Activated CD4-positive, alpha-beta T cell treated with anti-CD3 and anti-CD28 coated beads, Interleukin-2, Interleukin-6, amounts not matched to agents 100 ng/mL and 50 ng/mL, durations not matched to agents 16 hours and 8 hours (primary cell): ENCODE results near the gene RPS26.
"Not testable (repeated sequence)": the region's sequence is repeated elsewhere in the genome, so short reads cannot be mapped to it uniquely, and the experiment has no call there.

ENCODE experiments used
- DNase-seq: peaks from one replicate; pipeline ENCODE4 v3.0.0-alpha.2; 2020

The RPS26 gene

GRCh38 chr12:56041552-56042429 is at the start of gene RPS26:
RPS26 (plus strand) TSS chr12:56041918; CDS start chr12:56042167, 249 bp downstream.
- peak; percentile 96 for DNase-seq

DNA sequence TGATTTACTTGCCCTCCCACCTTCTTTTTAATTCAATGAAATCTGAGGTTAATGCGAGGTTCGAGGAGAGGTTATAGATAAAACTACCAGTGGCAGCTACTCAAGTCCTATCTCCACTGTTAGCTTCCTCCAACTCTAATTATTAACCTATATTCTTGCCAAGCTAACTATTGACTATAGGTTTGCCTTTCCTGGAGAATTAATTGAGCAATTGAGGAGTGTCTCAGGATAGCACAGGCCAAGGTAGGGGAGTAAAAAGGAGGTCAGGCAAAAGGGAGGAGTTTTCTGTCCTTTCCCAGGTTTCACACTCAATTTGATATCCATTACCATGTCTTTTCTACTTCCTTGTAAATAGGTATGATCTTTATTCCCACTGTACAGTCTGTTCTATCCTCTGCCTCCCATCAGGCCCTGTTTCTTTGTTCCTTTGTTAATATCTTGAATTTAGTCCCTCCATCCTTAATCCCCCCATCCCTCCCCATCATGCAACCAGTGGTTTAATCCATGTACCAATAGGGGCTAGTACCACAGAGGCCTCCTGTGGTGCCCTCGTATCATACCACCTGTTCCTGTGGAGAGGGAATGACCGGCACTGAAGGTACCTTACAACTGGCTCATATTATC is 48.4 kb upstream of the RPS26 start:
- no peak for DNase-seq

DNA sequence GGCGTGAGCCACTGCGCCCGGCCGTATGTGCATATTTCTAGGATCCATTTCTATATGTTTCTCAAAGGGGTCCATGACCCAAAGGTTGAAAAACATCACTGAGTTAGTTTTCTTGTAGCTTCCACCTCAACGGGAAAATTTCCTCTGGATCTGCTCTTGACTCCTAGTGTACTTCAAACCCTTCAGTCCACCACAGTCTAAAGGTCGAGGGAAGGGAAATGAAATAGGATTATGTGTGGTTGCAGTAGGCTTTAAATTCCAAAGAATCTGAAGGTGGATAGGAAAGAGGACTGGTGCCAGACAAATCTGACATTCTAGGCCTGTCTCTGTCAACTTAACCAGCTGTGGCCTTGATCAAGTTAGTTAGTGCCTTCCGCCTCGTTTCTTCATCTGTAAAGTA is 46.4 kb upstream of the RPS26 start:
- no peak for DNase-seq

DNA sequence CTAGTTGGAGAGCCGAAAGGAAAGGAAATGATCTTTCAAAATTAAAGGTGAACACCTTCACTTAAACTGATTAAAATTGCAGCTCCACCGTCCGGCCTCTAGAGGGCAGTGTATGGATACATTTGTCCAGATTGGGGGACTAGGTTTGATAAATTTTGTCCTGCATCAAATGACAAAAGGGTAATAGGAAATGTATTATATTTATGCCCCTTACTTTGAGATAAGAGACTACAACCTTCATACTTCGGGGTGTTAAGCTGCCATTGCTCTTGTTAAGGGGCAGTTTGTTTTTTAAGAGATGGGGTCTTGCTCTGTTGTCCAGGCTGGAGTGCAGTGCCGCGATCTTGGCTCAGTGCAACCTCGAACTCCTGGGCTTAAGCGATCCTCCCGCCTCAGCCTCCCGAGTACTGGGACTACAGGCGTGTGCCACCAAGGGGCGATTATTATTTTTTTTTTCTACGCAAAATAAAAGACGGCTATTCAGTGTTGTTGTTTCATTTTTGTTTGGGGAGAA is 45.5 kb upstream of the RPS26 start:
- peak; percentile 81 for DNase-seq

DNA sequence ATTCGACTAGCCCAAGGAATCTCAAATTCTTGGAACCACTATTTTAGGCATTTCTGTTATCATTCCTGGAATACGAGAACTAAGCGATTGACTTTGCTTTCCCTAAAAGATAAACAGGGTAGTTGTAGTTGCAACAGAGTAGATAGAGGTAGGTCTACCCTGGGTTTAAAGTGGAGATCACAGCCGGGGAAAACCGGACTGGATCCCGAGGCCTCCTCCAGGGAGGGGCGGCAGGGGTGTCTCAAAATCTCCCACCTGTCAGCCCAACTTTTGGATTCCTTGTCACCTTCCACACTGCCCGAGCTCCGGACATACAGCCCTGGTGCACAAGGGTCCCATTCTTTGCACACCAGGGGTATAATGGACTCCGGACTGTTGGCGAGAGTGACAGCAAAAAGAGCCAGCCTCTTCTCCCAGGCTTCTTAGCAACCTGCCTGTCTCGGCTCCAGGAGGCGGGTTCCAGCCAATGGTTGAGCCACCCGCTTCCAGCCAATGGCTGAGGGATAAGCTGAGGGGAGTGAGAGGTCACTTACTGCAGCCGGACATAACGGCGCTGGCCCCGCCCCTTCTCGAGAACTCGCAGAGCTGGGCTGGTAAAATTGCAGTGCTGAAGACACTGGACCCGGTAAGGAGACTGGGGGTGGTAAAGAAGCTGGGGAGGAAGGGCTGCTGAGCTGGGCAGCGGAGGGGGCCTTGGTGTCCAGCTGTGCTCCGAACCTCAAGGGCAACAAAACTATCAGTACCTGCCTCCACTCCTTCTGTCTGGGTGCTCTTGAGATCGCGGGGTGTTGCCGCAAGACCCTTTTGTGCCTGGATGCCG is 44.8 kb upstream of the RPS26 start, which contains the start of gene SUOX:
SUOX (plus strand) TSS at position 562 of the 820 bp plus-strand sequence. CDS start 4,946 bp downstream, outside the sequence.
- peak; percentile 67 for DNase-seq

DNA sequence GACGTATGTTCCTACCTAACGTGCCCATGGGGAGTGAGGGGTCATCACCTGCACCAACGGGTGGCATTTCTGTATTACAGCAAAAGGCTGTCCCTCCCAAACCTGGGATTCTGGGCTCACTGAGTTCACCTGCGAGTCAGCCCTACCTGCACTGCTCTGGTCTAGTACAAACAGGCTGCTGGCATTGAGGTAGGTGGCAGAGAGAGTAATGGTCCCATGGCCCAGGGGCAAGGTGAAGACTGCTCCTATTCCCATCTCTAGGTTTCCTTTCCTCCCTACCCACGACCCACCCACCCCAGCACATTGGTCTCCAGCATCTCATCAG is 44.2 kb upstream of the RPS26 start:
- DNase-seq = no peak

- peak; percentile 32 for DNase-seq
Measured at GRCh38 chr12:55999522-55999921, 42.2 kb upstream of the RPS26 start.

GRCh38 chr12:55999999-56000540 is 41.6 kb upstream of the RPS26 start:
- not testable (repeated sequence) for DNase-seq

- DNase-seq = no peak
Measured at GRCh38 chr12:56001487-56002100, 40.1 kb upstream of the RPS26 start.

- DNase-seq = not testable (repeated sequence)
Measured at GRCh38 chr12:56003376-56003775, 38.3 kb upstream of the RPS26 start.

DNA sequence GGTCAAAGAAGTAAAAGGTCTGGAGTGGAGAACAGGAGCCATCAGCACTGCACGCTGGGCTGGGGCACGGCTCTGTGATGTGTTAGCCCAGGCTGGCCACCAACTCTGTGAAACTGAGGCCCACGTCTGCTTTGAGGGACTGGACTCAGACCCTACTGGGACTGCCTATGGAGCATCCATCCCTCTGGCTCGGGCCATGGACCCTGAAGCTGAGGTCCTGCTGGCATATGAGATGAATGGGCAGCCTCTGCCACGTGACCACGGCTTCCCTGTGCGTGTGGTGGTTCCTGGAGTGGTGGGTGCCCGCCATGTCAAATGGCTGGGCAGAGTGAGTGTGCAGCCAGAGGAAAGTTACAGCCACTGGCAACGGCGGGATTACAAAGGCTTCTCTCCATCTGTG is 37.5 kb upstream of the RPS26 start:
- DNase-seq = no peak

- DNase-seq = peak; percentile 66
Measured at GRCh38 chr12:56007564-56008559, 33.9 kb upstream of the RPS26 start.

DNA sequence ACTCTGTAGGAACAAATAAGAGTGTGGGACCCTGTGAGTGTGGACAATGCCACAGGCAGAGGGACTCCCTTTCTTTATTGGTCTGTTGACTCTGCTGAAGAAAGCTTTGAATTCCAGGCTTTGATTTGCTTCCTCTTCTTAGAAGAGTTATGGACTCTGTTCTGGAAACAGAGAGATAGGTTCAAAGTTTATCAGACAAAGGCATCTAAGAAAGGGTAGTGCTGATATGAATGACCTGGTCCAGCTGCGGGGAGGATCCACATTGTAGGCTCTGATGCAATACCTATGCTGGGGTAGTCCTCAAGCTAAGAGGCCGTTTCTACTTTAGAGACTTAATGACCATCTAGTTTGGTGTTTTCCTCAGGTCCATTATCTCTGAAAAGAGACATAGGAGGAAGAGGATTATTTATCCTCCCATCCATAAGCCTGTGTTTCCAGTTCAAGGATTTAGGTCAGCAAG is 31.6 kb upstream of the RPS26 start:
- DNase-seq = no peak

DNA sequence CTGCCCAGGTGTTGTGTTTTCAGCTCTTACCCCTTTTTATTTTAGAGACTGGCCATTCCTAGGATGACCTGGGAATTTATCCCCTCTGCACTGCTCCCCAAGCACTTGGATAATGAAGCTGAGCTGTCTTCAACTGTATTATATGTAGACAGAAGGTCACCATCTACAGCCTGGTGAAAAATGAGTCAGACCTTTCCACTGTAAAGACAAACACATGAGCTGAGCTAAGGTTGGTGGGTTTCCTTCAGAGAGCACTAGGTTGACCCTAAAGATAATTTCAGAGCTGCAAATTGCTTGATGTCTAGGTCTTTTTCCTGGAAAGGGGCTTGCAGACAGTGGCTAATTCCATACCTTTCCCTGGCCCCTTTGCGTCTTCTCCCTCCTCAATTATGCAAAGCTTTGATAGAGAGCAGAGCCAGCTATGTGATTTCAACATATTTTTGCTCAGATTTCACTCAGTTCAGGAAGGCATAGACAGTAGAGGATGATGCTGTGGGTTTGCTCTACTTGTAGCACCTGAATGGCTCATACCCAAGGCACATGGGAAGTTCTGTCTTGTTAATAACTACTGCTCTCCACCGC is 30.1 kb upstream of the RPS26 start:
- no peak for DNase-seq

DNA sequence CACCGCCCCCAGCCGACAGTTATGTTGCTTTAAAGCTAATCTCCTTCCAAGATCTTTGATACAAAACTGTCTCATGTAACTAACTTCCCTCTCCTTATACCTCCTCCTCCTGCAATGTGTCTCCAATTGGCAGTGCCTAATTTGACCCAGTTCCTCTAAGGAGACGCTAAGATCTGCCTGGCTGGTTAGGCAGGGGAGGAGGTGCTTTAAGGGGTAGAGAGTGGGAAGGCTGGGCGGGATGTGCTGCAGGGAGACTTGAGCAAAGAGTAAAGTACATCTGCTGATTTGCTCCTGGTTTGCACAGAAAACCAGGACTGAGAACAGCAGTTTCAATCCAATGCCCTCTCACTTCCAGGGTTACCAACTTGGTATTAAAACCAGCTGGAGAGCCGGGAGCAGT is 28.2 kb upstream of the RPS26 start:
- DNase-seq = no peak

- no peak for DNase-seq
Measured at GRCh38 chr12:56014205-56014604, 27.5 kb upstream of the RPS26 start.

DNA sequence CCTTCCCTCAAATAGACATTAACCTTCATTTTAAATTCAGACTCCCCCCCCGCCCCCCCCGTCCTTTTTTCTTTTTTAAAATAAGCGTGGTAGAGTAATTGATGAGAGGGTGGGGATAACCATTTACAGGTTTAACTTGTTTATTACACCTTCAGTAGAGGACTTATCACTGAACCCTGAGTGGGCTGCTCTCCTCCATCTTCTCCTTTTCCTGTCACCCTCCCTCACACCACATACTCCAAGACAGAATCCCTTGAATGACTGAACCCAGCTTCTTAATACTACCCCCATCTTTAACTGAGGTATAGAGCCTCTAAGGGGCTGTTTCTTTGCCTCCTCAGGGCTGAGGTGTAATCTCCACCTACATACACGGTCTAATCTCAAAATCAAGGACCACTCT is 24.5 kb upstream of the RPS26 start:
- no peak for DNase-seq

- no peak for DNase-seq
Measured at GRCh38 chr12:56018356-56018755, 23.4 kb upstream of the RPS26 start.

- peak; percentile 22 for DNase-seq
Measured at GRCh38 chr12:56020423-56021184, 21.1 kb upstream of the RPS26 start, which contains the start of gene IKZF4. IKZF4 (plus strand) TSS chr12:56021043; CDS start chr12:56021494, 451 bp downstream.
